Smooth muscle cell (in vitro differentiated cells): Measurements from ENCODE around the gene FBXO8. TPM values are rescaled to one million over a fixed set of nuclear protein-coding genes. Genes with fewer than 3 reads are reported as not detected.
A peak's percentile ranks its signal among the peaks of the same experiment; 100 is the strongest.

Experiments
- DNase-seq: peaks from one replicate; lab custom pipeline; 2025; ENCODE audit not compliant: unreplicated experiment; lab: John Stamatoyannopoulos, UW
- H2AFZ ChIP-seq: fragments of 200-600 bp; sonication (generic); 2 replicates; pipeline ENCODE4 v1.6.0; 2016; ENCODE audit warnings: antibody characterized with exemption, low read depth, mild to moderate bottlenecking
- H3F3A ChIP-seq: fragments of 200-600 bp; sonication (generic); 2 replicates; pipeline ENCODE4 v1.6.0; 2017; ENCODE audit warnings: antibody characterized with exemption, low read depth
- H3K27ac ChIP-seq: fragments of 200-600 bp; sonication (generic); 2 replicates; pipeline ENCODE4 v1.5.1; 2016; ENCODE audit warnings: low read depth, mild to moderate bottlenecking
- H3K27me3 ChIP-seq: fragments of 200-600 bp; sonication (generic); 2 replicates; pipeline ENCODE4 v1.6.1; 2016; ENCODE audit warnings: low read depth, mild to moderate bottlenecking
- H3K36me3 ChIP-seq: fragments of 200-600 bp; sonication (generic); 2 replicates; pipeline ENCODE4 v1.5.1; 2016; ENCODE audit warnings: low read depth
- H3K4me1 ChIP-seq: fragments of 200-600 bp; sonication (generic); 2 replicates; pipeline ENCODE4 v1.5.1; 2016; ENCODE audit warnings: low read depth
- H3K4me2 ChIP-seq: fragments of 200-600 bp; sonication (generic); 2 replicates; pipeline ENCODE4 v1.6.0; 2016; ENCODE audit warnings: mild to moderate bottlenecking
- H3K4me3 ChIP-seq: fragments of 200-600 bp; sonication (generic); 2 replicates; pipeline ENCODE4 v1.5.1; 2016; ENCODE audit warnings: mild to moderate bottlenecking
- H3K79me2 ChIP-seq: fragments of 200-600 bp; sonication (generic); 2 replicates; pipeline ENCODE4 v1.6.0; 2016; ENCODE audit warnings: low read depth, mild to moderate bottlenecking
- H3K9ac ChIP-seq: fragments of 200-600 bp; sonication (generic); 2 replicates; pipeline ENCODE4 v1.6.0; 2016; ENCODE audit warnings: low read depth
- H3K9me3 ChIP-seq: fragments of 200-600 bp; sonication (generic); replicated peaks from 2 replicates; pipeline ENCODE4 v1.5.1; 2016; ENCODE audit warnings: low read depth
- H4K20me1 ChIP-seq: fragments of 200-600 bp; sonication (generic); 2 replicates; pipeline ENCODE4 v1.6.0; 2016; ENCODE audit warnings: low read depth
- CTCF ChIP-seq: fragments of 200-600 bp; sonication (generic); IDR thresholded peaks from 2 replicates; pipeline ENCODE4 v1.5.1; 2017; ENCODE audit warnings: borderline replicate concordance, mild to moderate bottlenecking, antibody characterized with exemption; ENCODE audit not compliant: insufficient read depth, poor library complexity, severe bottlenecking
- WGBS: methylation state at CpG from one replicate; pipeline ENCODE4 v1.1.7; 2016; ENCODE audit warnings: low lambda C conversion rate; 5-methylcytosine and 5-hydroxymethylcytosine counted together
- polyA plus RNA-seq: library from polyadenylated mRNA; unstranded; fragments of >200 nt; fragmentation: Nextera tagmentation; extraction: Ambion mirVana; gene quantifications from 2 replicates; pipeline ENCODE4 v1.2.1, GENCODE V29; 2016
- total RNA-seq: library from RNA; depleted of rRNA; stranded (reverse); fragments of >200 nt; gene quantifications from 2 replicates; pipeline ENCODE4 v1.2.3, GENCODE V29; 2014

The FBXO8 gene
- total and polyA plus RNA-seq, 2 experiments from 2014 or later = 34.2 to 54.3 TPM

- H3K9ac ChIP-seq = no peak overlapping the region
- H3K27ac ChIP-seq = no peak overlapping the region
Observed at GRCh38 chr4:174324236-174324635, 40.8 kb upstream of the FBXO8 start.

GRCh38 chr4:174320494-174321199, 37.2 kb upstream of the FBXO8 start:
- Histone ChIP-seq H3K4me1 (peaks cover 12% of the 10 kb centered on the region), H4K20me1 (no peaks in the 10 kb centered on the region), H3K4me2 (no peak overlapping the region), H3K9ac (no peak overlapping the region), H3K4me3 (no peak overlapping the region), H3K9me3 (no peaks in the 10 kb centered on the region), H2AFZ (no peak overlapping the region), H3K27ac (no peak overlapping the region), H3K36me3 (no peaks in the 10 kb centered on the region), H3F3A (peaks cover 9% of the 10 kb centered on the region), H3K27me3 (no peaks in the 10 kb centered on the region), H3K79me2 (no peaks in the 10 kb centered on the region)
- no peak for TF ChIP-seq CTCF
- WGBS = 68% methylated on average over 5 of the region's 5 CpGs
- DNase-seq = no peak

More at GRCh38 chr4:174324236-174324635, 40.8 kb upstream of the FBXO8 start:
- no peaks in the 10 kb centered on the region for H3K27me3 ChIP-seq
- no peak overlapping the region for H3K4me3 ChIP-seq
- no peaks in the 10 kb centered on the region for H3K9me3 ChIP-seq
- no peak for TF ChIP-seq CTCF
- no peaks in the 10 kb centered on the region for H3F3A ChIP-seq
- no peak for DNase-seq
- H3K4me1 ChIP-seq = no peaks in the 10 kb centered on the region
- H3K4me2 ChIP-seq = no peak overlapping the region
- 100% methylated on average over 1 of the region's 1 CpG for WGBS
- H3K36me3 ChIP-seq = no peaks in the 10 kb centered on the region
- H3K79me2 ChIP-seq = no peaks in the 10 kb centered on the region
- no peaks in the 10 kb centered on the region for H4K20me1 ChIP-seq
- no peak overlapping the region for H2AFZ ChIP-seq

- Histone ChIP-seq H3K9ac (no peak overlapping the region), H3K27me3 (no peaks in the 10 kb centered on the region), H3K4me2 (no peak overlapping the region), H3K79me2 (no peaks in the 10 kb centered on the region), H2AFZ (no peak overlapping the region), H3K36me3 (no peaks in the 10 kb centered on the region), H3K4me3 (no peak overlapping the region), H3K9me3 (no peaks in the 10 kb centered on the region), H4K20me1 (no peaks in the 10 kb centered on the region), H3F3A (peaks cover 9% of the 10 kb centered on the region), H3K27ac (peak overlapping the region; percentile 28), H3K4me1 (peaks cover 12% of the 10 kb centered on the region)
- TF ChIP-seq CTCF = peak; percentile 86
- no peak for DNase-seq
- 66% methylated on average over 8 of the region's 8 CpGs for WGBS
Observed at GRCh38 chr4:174318829-174319764, 35.6 kb upstream of the FBXO8 start.
